HepG2 (cell line): Measurements from ENCODE around the gene FOXK2. TPM values are rescaled to one million over a fixed set of nuclear protein-coding genes. Genes with fewer than 3 reads are reported as not detected.

Experiments
- AGO2 ChIP-seq: fragments of 200-400 bp; formaldehyde crosslinking; optimal IDR thresholded peaks from 2 replicates; pipeline ENCODE3; 2017; ENCODE audit warnings: mild to moderate bottlenecking, low read depth, low read length, moderate library complexity
- ATF7 ChIP-seq, 2 experiments: fragments of 450-650 bp in 1 of 2; sonication (generic) in 1 of 2; formaldehyde crosslinking in 1 of 2; IDR thresholded peaks; 2 replicates each; pipeline versions ENCODE4 v1.4.0 to v1.6.1; 2016 to 2020; ENCODE audit warnings: antibody characterized with exemption in 1 of 2, mild to moderate bottlenecking in 1 of 2, missing genetic modification reagents in 1 of 2
- CHD2 ChIP-seq: IDR thresholded peaks from 2 replicates; pipeline ENCODE4 v1.6.1; 2011; ENCODE audit warnings: low read depth, low read length, improper control_type of control experiment
- CREB3 ChIP-seq: sonication (generic); formaldehyde crosslinking; IDR thresholded peaks from 2 replicates; pipeline ENCODE4 v1.5.0; 2020; ENCODE audit warnings: missing genetic modification reagents
- GTF3A ChIP-seq: sonication (generic); formaldehyde crosslinking; conservative IDR thresholded peaks from 2 replicates; pipeline ENCODE4 v1.4.0; 2020; ENCODE audit warnings: mild to moderate bottlenecking, missing genetic modification reagents
- MLX ChIP-seq: IDR thresholded peaks from 2 replicates; pipeline ENCODE4 v1.6.1; 2016
- MYNN ChIP-seq: sonication (generic); formaldehyde crosslinking; IDR thresholded peaks from 2 replicates; pipeline ENCODE4 v1.4.0; 2020; ENCODE audit warnings: mild to moderate bottlenecking, low read depth, missing genetic modification reagents
- PREB ChIP-seq: sonication (generic); formaldehyde crosslinking; IDR thresholded peaks from 2 replicates; pipeline ENCODE4 v1.4.0; 2020; ENCODE audit warnings: missing genetic modification reagents
- SALL2 ChIP-seq: sonication (generic); formaldehyde crosslinking; IDR thresholded peaks from 2 replicates; pipeline ENCODE4 v1.8.1; 2023; ENCODE audit warnings: mild to moderate bottlenecking, missing genetic modification reagents, inconsistent platforms
- SIN3A ChIP-seq: IDR thresholded peaks from 2 replicates; pipeline ENCODE4 v1.6.1; 2011; ENCODE audit warnings: low read depth, mild to moderate bottlenecking, control low read depth, low read length, borderline replicate concordance
- SMARCE1 ChIP-seq: fragments of 450-650 bp; IDR thresholded peaks from 2 replicates; pipeline ENCODE4 v1.6.1; 2017; ENCODE audit warnings: borderline replicate concordance
- TAF15 ChIP-seq: fragments of 200-400 bp; formaldehyde crosslinking; IDR thresholded peaks from one replicate; pipeline ENCODE4 v1.6.1; 2018; ENCODE audit warnings: mild to moderate bottlenecking, low read depth, low read length; ENCODE audit not compliant: poor library complexity, severe bottlenecking
- ZFY ChIP-seq: sonication (generic); formaldehyde crosslinking; IDR thresholded peaks from 2 replicates; pipeline ENCODE4 v1.4.0; 2020; ENCODE audit warnings: missing genetic modification reagents
- ZNF335 ChIP-seq: sonication (generic); formaldehyde crosslinking; IDR thresholded peaks from 2 replicates; pipeline ENCODE4 v1.4.0; 2020; ENCODE audit warnings: missing genetic modification reagents
- ZNF33A ChIP-seq: sonication (generic); formaldehyde crosslinking; IDR thresholded peaks from 2 replicates; pipeline ENCODE4 v1.5.1; 2020; ENCODE audit warnings: missing genetic modification reagents, mild to moderate bottlenecking, moderate library complexity, borderline replicate concordance
- ZNF432 ChIP-seq: sonication (generic); formaldehyde crosslinking; IDR thresholded peaks from 2 replicates; pipeline ENCODE4 v1.5.0; 2020; ENCODE audit warnings: missing genetic modification reagents, mild to moderate bottlenecking, borderline replicate concordance
- ZNF572 ChIP-seq: sonication (generic); formaldehyde crosslinking; IDR thresholded peaks from 2 replicates; pipeline ENCODE4 v1.5.1; 2020; ENCODE audit warnings: mild to moderate bottlenecking, missing genetic modification reagents
- ZNF646 ChIP-seq: sonication (generic); formaldehyde crosslinking; IDR thresholded peaks from 2 replicates; pipeline ENCODE4 v1.9.0; 2021; ENCODE audit warnings: mild to moderate bottlenecking, missing genetic modification reagents
- ZNF720 ChIP-seq: sonication (generic); formaldehyde crosslinking; IDR thresholded peaks from 2 replicates; pipeline ENCODE4 v1.4.0; 2020; ENCODE audit warnings: missing genetic modification reagents
- ZNF773 ChIP-seq: sonication (generic); formaldehyde crosslinking; IDR thresholded peaks from 2 replicates; pipeline ENCODE4 v1.4.0; 2020; ENCODE audit warnings: missing genetic modification reagents, borderline replicate concordance
- polyA plus RNA-seq, 8 experiments: library from polyadenylated mRNA; depleted of rRNA in 3 of 8; stranded (reverse) in 7 of 8; unstranded in 1 of 8; fragments of >200 nt; fragmentation: Illumina TruSeq in 4 of 8; extraction: Trizol in 4 of 8; gene quantifications; 2 replicates each; pipeline versions ENCODE4 v1.2.1 to v1.2.3, GENCODE V29; 2011 to 2016; ENCODE audit warnings: low read depth in 4 of 8, missing spikeins in 1 of 8, mixed read lengths in 1 of 8; ENCODE audit not compliant: insufficient read depth in 1 of 8
- total RNA-seq, 5 experiments: library from RNA; depleted of rRNA; stranded (reverse); fragments of >200 nt; fragmentation: Illumina TruSeq; extraction: Trizol; gene quantifications; 2 replicates each; pipeline ENCODE4 v1.2.3, GENCODE V29; 2016; ENCODE audit warnings: low read depth in 1 of 5

Gene FOXK2
- total and polyA plus RNA-seq, 2 of the 13 experiments (the other 11 are each of a cell fraction or from before 2014, with no cell fraction given), result 67.1 to 67.2 TPM

DNA sequence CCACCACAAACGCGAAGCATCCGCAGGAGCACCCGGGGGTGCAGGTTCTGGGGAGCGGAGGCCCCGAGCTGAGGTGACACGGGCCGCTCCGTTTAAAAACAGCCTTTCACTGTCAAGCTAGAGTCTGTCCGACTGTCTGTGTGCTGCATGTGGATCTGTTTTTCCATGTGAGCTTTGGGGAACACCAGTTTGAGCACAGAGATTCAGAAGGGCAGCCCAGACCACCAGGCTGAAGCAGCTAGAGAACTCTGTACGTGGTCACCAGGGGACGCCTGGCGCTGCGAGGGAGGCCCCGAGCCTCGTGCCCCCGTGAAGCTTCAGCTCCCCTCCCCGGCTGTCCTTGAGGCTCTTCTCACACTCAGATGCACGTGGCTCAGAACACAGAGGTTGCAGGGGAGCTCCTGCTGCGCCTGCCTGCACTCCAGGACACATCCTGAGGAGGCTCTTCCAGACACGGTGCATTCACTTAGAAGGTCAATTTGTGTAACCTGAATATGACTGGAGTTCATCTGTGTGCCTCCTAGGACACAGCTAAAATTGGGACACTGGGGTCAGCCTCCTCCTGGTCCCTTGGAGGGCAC, 15.7 kb upstream of the FOXK2 start (continued):
- TF ChIP-seq ZNF646 (CRISPR knock-in tag) (no peak), PREB (CRISPR knock-in tag) (0 out of 2 replicates have a peak, but pooled peaks have one; percentile 49), SMARCE1 (no peak), TAF15 (no peak), ZNF572 (CRISPR knock-in tag) (peak; percentile 24; the same call in 1 of the 2 replicates), ZNF33A (no peak), ZNF335 (CRISPR knock-in tag) (no peak), SIN3A (no peak), AGO2 (no peak), GTF3A (no peak), CHD2 (no peak), MLX (no peak; the same call in 1 of the 2 replicates), ZNF720 (CRISPR knock-in tag) (0 out of 2 replicates have a peak, but pooled peaks have one; percentile 78), CREB3 (CRISPR knock-in tag) (0 out of 2 replicates have a peak, but pooled peaks have one; percentile 41), ATF7 (IDR thresholded peaks at IDR 0.05) (no peak), ATF7 (CRISPR knock-in tag; IDR thresholded peaks at IDR 0.05) (peak; percentile 57; the same call in 1 of the 2 replicates), ZFY (CRISPR knock-in tag) (peak; percentile 76), MYNN (CRISPR knock-in tag) (no peak), SALL2 (0 out of 2 replicates have a peak, but pooled peaks have one; percentile 34), ZNF432 (CRISPR knock-in tag) (no peak), ZNF773 (CRISPR knock-in tag) (0 out of 2 replicates have a peak, but pooled peaks have one; percentile 52)
